HepG2 (cell line): ENCODE results near the gene TIAM1. TPM values are rescaled to one million over a fixed set of nuclear protein-coding genes. Genes with fewer than 3 reads are reported as not detected.

Source experiments
- ATAC-seq: fragments of 200-7000 bp; cut with Tn5 transposase; 3 replicates; pipeline ENCODE4 v1.9.1; 2020; ENCODE audit warnings: mild to moderate bottlenecking, moderate library complexity
- BruUV-seq: library from RNA; stranded (reverse); fragments of 400-500 nt; replicated peaks from 2 replicates; lab custom pipeline; 2021; lab: Mats Ljungman, UMichigan
- CTCF ChIA-PET: fragments of 300-600 bp; formaldehyde crosslinking; extraction: SDS; loops from one replicate; lab custom pipeline; 2021; ENCODE audit warnings: low total read pairs, inconsistent platforms, low intra/inter-chr PET ratio; lab: Yijun Ruan, JAX
- POLR2A ChIA-PET: fragments of 350-600 bp; sonication (Branson Sonifier 250); formaldehyde crosslinking; loops from one replicate; lab custom pipeline; 2020; ENCODE audit warnings: antibody characterized with exemption, inconsistent platforms; lab: Yijun Ruan, JAX
- DNase-seq: peaks from one replicate; pipeline ENCODE4 v3.0.0-alpha.2; 2015; ENCODE audit warnings: low spot score
- FAIRE-seq: peaks from 3 replicates; lab custom pipeline; 2011; peaks lifted over from hg19 to GRCh38; lab: Jason Lieb, UNC
- H2AFZ ChIP-seq: one replicate; pipeline ENCODE4 v1.6.1; 2011; ENCODE audit warnings: low read length, inconsistent platforms
- H3K27ac ChIP-seq: fragments of 300-600 bp; 3 replicates; pipeline ENCODE4 v1.8.0; 2011; ENCODE audit warnings: mixed run types, mild to moderate bottlenecking, mixed read lengths, low read length, inconsistent platforms; ENCODE audit not compliant: insufficient read depth; ENCODE audit errors: extremely low read length
- H3K27me3 ChIP-seq, 2 experiments: fragments of 200-600 bp in 1 of 2; 2 replicates in 1 of 2; 3 replicates in 1 of 2; pipeline versions ENCODE4 v1.6.0 to v1.8.0; 2011; ENCODE audit warnings: low read length in 2 of 2, mild to moderate bottlenecking in 2 of 2, moderate library complexity in 2 of 2, inconsistent platforms in 1 of 2; ENCODE audit not compliant: insufficient read depth in 2 of 2, control insufficient read depth in 1 of 2
- H3K36me3 ChIP-seq, 2 experiments: fragments of 200-600 bp in 1 of 2; replicated peaks in 1 of 2; 2 replicates in 1 of 2; 3 replicates in 1 of 2; pipeline versions ENCODE4 v1.5.1 to v1.8.0; 2011; ENCODE audit warnings: low read length in 2 of 2, inconsistent platforms in 1 of 2; ENCODE audit not compliant: insufficient read depth in 2 of 2, control insufficient read depth in 1 of 2
- H3K4me1 ChIP-seq: 2 replicates; pipeline ENCODE4 v1.5.1; 2012; ENCODE audit warnings: low read length, inconsistent platforms; ENCODE audit not compliant: insufficient read depth
- H3K4me2 ChIP-seq: 2 replicates; pipeline ENCODE4 v1.6.0; 2011; ENCODE audit warnings: low read depth, low read length, inconsistent platforms
- H3K4me3 ChIP-seq, 3 experiments: fragments of 200-600 bp in 1 of 3; sonication (generic), shearing (Covaris generic) in 1 of 3; replicated peaks in 1 of 3; 2 replicates each; pipeline ENCODE4 v1.5.1; 2011 to 2016; ENCODE audit warnings: low read length in 3 of 3, inconsistent platforms in 2 of 3, low read depth in 2 of 3, mild to moderate bottlenecking in 2 of 3, control low read depth in 1 of 3, mixed read lengths in 1 of 3; ENCODE audit not compliant: insufficient read depth in 1 of 3
- H3K79me2 ChIP-seq: one replicate; pipeline ENCODE4 v1.6.1; 2011; ENCODE audit warnings: low read length, inconsistent platforms; ENCODE audit not compliant: insufficient read depth
- H3K9ac ChIP-seq: 2 replicates; pipeline ENCODE4 v1.6.0; 2011; ENCODE audit warnings: mild to moderate bottlenecking, low read depth, low read length, inconsistent platforms; ENCODE audit not compliant: insufficient read depth
- H3K9me3 ChIP-seq: 2 replicates; pipeline ENCODE4 v1.5.1; 2012; ENCODE audit warnings: mild to moderate bottlenecking, low read length
- H4K20me1 ChIP-seq: 2 replicates; pipeline ENCODE4 v1.6.0; 2011; ENCODE audit warnings: inconsistent platforms, mild to moderate bottlenecking, low read length, moderate library complexity; ENCODE audit not compliant: insufficient read depth
- CBX5 ChIP-seq: sonication (generic); formaldehyde crosslinking; IDR thresholded peaks from 2 replicates; pipeline ENCODE4 v1.4.0; 2020; ENCODE audit warnings: missing genetic modification reagents, borderline replicate concordance
- DNMT3B ChIP-seq: conservative IDR thresholded peaks from 2 replicates; pipeline ENCODE4 v1.6.1; 2016; ENCODE audit warnings: missing biosample characterization, control low read depth
- FOXO1 ChIP-seq: sonication (generic); formaldehyde crosslinking; IDR thresholded peaks from 2 replicates; pipeline ENCODE4 v1.4.0; 2020; ENCODE audit warnings: missing genetic modification reagents
- HOXA3 ChIP-seq: sonication (generic); formaldehyde crosslinking; IDR thresholded peaks from 2 replicates; pipeline ENCODE4 v1.5.0; 2020; ENCODE audit warnings: missing genetic modification reagents
- MAFG ChIP-seq: sonication (generic); formaldehyde crosslinking; IDR thresholded peaks from 2 replicates; pipeline ENCODE4 v1.5.1; 2020; ENCODE audit warnings: mild to moderate bottlenecking, missing genetic modification reagents
- MXD4 ChIP-seq: IDR thresholded peaks from 2 replicates; pipeline ENCODE4 v1.6.1; 2016; ENCODE audit warnings: mild to moderate bottlenecking, missing biosample characterization, missing genetic modification reagents
- RBFOX2 ChIP-seq: fragments of 200-400 bp; formaldehyde crosslinking; IDR thresholded peaks from 2 replicates; pipeline ENCODE4 v1.6.1; 2017; ENCODE audit warnings: low read depth, mild to moderate bottlenecking, low read length
- XBP1 ChIP-seq: sonication (generic); formaldehyde crosslinking; IDR thresholded peaks from 2 replicates; pipeline ENCODE4 v1.5.0; 2020; ENCODE audit warnings: missing genetic modification reagents
- ZFP36L1 ChIP-seq: sonication (generic); formaldehyde crosslinking; IDR thresholded peaks from 2 replicates; pipeline ENCODE4 v1.8.0; 2022; ENCODE audit warnings: mild to moderate bottlenecking, missing genetic modification reagents, moderate library complexity
- ZMYM4 ChIP-seq: sonication (generic); formaldehyde crosslinking; IDR thresholded peaks from 2 replicates; pipeline ENCODE4 v1.8.1; 2023; ENCODE audit warnings: mild to moderate bottlenecking, missing genetic modification reagents
- ZNF232 ChIP-seq: sonication (generic); formaldehyde crosslinking; IDR thresholded peaks from 2 replicates; pipeline ENCODE4 v1.4.0; 2020; ENCODE audit warnings: missing genetic modification reagents, borderline replicate concordance
- ZNF24 ChIP-seq: fragments of 450-650 bp; IDR thresholded peaks from 2 replicates; pipeline ENCODE4 v1.6.1; 2017; ENCODE audit warnings: antibody characterized with exemption, mild to moderate bottlenecking
- ZNF451 ChIP-seq: sonication (generic); formaldehyde crosslinking; IDR thresholded peaks from 2 replicates; pipeline ENCODE4 v1.5.0; 2020; ENCODE audit warnings: mild to moderate bottlenecking, missing genetic modification reagents
- WGBS: methylation state at CpG from one replicate; pipeline ENCODE4 v1.1.6; 2017; ENCODE audit warnings: low lambda C conversion rate; 5-methylcytosine and 5-hydroxymethylcytosine counted together
- in situ Hi-C: cut with HindIII; loops from 2 replicates; pipeline ENCODE4 v1.10.0; 2017; ENCODE audit warnings: low pct_unique_long_range_greater_than_20kb; ENCODE audit not compliant: extremely low pct_ligation_motif_present
- intact Hi-C: fragments of 100-400 bp; cut with micrococcal nuclease; formaldehyde crosslinking; loops from one replicate; pipeline ENCODE4 v1.10.0; 2022; ENCODE audit not compliant: unreplicated experiment
- polyA plus RNA-seq, 8 experiments: library from polyadenylated mRNA; depleted of rRNA in 3 of 8; stranded (reverse) in 7 of 8; unstranded in 1 of 8; fragments of >200 nt; fragmentation: Illumina TruSeq in 4 of 8; extraction: Trizol in 4 of 8; gene quantifications; 2 replicates each; pipeline versions ENCODE4 v1.2.1 to v1.2.3, GENCODE V29; 2011 to 2016; ENCODE audit warnings: low read depth in 4 of 8, missing spikeins in 1 of 8, mixed read lengths in 1 of 8; ENCODE audit not compliant: insufficient read depth in 1 of 8
- total RNA-seq, 5 experiments: library from RNA; depleted of rRNA; stranded (reverse); fragments of >200 nt; fragmentation: Illumina TruSeq; extraction: Trizol; gene quantifications; 2 replicates each; pipeline ENCODE4 v1.2.3, GENCODE V29; 2016; ENCODE audit warnings: low read depth in 1 of 5
- TF ChIP-seq, protein P1 (sequence below): IDR thresholded peaks from 2 replicates; pipeline ENCODE4 v1.6.1; 2016
- TF ChIP-seq, protein P2 (sequence below): sonication (generic); formaldehyde crosslinking; IDR thresholded peaks from 2 replicates; pipeline ENCODE4 v1.5.0; 2020; ENCODE audit warnings: missing genetic modification reagents
- TF ChIP-seq, protein P3 (sequence below): sonication (generic); formaldehyde crosslinking; IDR thresholded peaks from 2 replicates; pipeline ENCODE4 v1.8.0; 2022; ENCODE audit warnings: missing genetic modification reagents, mild to moderate bottlenecking, inconsistent platforms, borderline replicate concordance
- TF ChIP-seq, protein P4 (sequence below): IDR thresholded peaks from 2 replicates; pipeline ENCODE4 v1.6.1; 2012; ENCODE audit warnings: low read depth, low read length, improper control_type of control experiment

The TIAM1 gene
- total and polyA plus RNA-seq, 2 of the 13 experiments (the other 11 are each of a cell fraction or from before 2014, with no cell fraction given), result 0.13 to 0.24 TPM

DNA sequence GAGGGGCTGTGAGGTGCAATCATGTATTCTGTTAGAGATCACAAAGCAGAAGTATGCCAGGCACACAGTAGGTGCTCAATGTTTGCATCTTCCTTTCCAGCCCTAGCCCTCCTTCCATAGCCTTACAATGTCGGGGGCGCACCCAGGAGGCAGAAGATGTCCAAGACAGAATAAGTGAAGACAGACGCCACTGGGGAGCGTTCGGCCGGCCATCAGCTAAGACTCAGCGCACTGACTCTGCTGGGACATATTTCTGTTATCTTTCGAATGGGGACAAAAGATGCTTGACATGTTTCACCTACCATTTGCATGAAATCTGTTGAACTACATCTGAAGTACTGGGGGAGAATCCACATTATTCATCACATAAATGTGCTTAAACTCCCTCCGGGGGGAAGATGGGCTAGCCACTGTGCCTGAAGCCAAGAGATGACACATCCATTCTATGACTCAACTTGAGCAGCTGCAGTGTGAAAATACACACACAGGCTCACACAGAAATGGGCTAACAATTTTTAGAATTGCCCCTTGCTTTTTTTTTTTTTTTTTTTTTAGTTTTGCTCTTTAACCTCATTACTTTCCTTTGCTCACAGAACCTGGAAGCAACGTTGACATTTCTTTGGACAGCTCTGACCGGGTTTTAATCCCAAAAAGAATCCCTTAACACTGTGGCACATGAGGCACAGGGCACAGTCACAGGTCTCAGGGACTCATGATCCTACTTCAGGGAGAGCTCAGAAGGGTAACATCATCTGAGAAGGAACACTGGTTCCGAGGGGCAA is 7.9 kb downstream of the TIAM1 start:
- no peak overlapping the region for H3K4me2 ChIP-seq
- H3K9ac ChIP-seq, result no peak overlapping the region
- POLR2A ChIA-PET, result no interaction called here
- TF ChIP-seq, protein P1, sequence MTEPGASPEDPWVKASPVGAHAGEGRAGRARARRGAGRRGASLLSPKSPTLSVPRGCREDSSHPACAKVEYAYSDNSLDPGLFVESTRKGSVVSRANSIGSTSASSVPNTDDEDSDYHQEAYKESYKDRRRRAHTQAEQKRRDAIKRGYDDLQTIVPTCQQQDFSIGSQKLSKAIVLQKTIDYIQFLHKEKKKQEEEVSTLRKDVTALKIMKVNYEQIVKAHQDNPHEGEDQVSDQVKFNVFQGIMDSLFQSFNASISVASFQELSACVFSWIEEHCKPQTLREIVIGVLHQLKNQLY (CRISPR knock-in tag), result no peak
- TF ChIP-seq ZNF232 (CRISPR knock-in tag), result no peak
- no peak for TF ChIP-seq ZNF451
- TF ChIP-seq HOXA3 (CRISPR knock-in tag), result no peak
- no peak for TF ChIP-seq MAFG (CRISPR knock-in tag)
- no peak for TF ChIP-seq ZMYM4 (CRISPR knock-in tag)
- TF ChIP-seq MXD4 (CRISPR knock-in tag), result no peak
- no peak for TF ChIP-seq XBP1 (CRISPR knock-in tag)
- TF ChIP-seq, protein P2, sequence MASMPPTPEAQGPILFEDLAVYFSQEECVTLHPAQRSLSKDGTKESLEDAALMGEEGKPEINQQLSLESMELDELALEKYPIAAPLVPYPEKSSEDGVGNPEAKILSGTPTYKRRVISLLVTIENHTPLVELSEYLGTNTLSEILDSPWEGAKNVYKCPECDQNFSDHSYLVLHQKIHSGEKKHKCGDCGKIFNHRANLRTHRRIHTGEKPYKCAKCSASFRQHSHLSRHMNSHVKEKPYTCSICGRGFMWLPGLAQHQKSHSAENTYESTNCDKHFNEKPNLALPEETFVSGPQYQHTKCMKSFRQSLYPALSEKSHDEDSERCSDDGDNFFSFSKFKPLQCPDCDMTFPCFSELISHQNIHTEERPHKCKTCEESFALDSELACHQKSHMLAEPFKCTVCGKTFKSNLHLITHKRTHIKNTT (CRISPR knock-in tag), result no peak
- TF ChIP-seq, protein P3, sequence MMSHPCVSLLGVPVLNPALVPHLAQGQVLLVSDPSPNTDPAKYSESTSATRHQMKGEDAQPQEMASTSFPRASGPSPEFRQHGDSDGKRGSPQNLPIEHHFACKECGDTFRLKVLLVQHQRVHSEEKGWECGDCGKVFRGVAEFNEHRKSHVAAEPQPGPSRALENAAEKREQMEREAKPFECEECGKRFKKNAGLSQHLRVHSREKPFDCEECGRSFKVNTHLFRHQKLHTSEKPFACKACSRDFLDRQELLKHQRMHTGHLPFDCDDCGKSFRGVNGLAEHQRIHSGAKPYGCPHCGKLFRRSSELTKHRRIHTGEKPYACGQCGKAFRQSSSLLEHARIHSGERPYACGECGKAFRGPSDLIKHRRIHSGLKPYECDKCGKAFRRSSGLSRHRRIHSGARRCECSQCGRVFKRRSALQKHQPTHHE (CRISPR knock-in tag), result no peak
- TF ChIP-seq FOXO1, result no peak
- TF ChIP-seq, protein P4, sequence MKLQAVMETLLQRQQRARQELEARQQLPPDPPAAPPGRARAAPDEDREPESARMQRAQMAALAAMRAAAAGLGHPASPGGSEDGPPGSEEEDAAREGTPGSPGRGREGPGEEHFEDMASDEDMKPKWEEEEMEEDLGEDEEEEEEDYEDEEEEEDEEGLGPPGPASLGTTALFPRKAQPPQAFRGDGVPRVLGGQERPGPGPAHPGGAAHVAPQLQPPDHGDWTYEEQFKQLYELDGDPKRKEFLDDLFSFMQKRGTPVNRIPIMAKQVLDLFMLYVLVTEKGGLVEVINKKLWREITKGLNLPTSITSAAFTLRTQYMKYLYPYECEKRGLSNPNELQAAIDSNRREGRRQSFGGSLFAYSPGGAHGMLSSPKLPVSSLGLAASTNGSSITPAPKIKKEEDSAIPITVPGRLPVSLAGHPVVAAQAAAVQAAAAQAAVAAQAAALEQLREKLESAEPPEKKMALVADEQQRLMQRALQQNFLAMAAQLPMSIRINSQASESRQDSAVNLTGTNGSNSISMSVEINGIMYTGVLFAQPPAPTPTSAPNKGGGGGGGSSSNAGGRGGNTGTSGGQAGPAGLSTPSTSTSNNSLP, result no peak
- no peak for TF ChIP-seq DNMT3B (CRISPR knock-in tag)
- no peak for TF ChIP-seq RBFOX2
- TF ChIP-seq ZFP36L1 (CRISPR knock-in tag), result no peak
- TF ChIP-seq CBX5 (CRISPR knock-in tag), result no peak
- no peak for TF ChIP-seq ZNF24
- TF ChIP-seq, all 625 proteins: peak for 0
- in situ Hi-C loops, result no loop called here
- Histone ChIP-seq H3K27me3 (no peaks in the 10 kb centered on the region), H3K27ac (no peak overlapping the region), H3K4me1 (no peaks in the 10 kb centered on the region), H3K4me3 (no peak overlapping the region), H2AFZ (no peak overlapping the region), H3K9me3 (no peaks in the 10 kb centered on the region), H3K36me3 (no peaks in the 10 kb centered on the region), H4K20me1 (no peaks in the 10 kb centered on the region), H3K79me2 (no peaks in the 10 kb centered on the region)
- CTCF ChIA-PET, result no interaction called here
- no peak for DNase-seq
- FAIRE-seq, result no peak
- WGBS, result 65% methylated on average over 10 of the region's 12 CpGs
- ATAC-seq, result no peak
- intact Hi-C loops, result no loop called here
- BruUV-seq, result no TSS peak
